ENCODE measurements around the gene EVA1B.

EVA1B gene, protein sequence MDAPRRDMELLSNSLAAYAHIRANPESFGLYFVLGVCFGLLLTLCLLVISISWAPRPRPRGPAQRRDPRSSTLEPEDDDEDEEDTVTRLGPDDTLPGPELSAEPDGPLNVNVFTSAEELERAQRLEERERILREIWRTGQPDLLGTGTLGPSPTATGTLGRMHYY

DNA sequence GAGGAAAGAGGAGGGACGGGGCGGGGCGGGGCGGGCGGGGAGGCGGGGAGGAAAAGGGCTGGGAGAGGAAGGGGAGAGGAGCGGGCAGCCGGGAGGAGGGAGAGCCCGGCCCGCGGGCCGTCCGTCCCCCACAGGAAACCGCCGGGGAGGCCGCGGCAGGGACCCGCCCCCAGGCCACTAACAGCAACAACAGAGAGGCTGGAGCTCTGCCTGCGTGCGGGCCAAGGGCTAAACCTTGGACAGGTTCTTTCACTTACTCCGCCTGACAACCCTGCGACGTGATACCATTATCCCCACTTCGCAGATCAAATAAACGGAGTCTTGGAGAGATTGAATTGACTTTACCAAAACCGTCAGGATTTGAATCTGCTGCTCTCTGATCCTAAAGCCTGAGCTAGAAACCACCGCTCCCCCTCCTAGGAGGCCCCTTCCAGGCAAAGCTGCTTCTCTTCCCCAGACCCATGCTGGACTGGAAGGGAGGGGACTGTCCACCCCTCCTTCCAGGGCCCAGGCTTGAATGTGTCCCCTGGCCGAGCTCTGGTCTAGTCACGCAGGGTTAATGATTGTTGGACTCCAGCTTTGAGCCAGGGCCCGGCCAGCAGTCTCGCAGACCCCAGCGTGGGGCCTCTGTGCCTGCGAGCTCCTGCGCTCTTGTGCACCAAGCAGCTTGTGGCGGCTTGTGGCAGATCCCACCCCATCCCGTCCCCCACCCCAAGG lies at the start of gene EVA1B:
Gene EVA1B (minus strand): TSS at position 10 of the 717 bp plus-strand sequence. CDS start 608 bp downstream, outside the sequence.
- TF ChIP-seq, protein P1, sequence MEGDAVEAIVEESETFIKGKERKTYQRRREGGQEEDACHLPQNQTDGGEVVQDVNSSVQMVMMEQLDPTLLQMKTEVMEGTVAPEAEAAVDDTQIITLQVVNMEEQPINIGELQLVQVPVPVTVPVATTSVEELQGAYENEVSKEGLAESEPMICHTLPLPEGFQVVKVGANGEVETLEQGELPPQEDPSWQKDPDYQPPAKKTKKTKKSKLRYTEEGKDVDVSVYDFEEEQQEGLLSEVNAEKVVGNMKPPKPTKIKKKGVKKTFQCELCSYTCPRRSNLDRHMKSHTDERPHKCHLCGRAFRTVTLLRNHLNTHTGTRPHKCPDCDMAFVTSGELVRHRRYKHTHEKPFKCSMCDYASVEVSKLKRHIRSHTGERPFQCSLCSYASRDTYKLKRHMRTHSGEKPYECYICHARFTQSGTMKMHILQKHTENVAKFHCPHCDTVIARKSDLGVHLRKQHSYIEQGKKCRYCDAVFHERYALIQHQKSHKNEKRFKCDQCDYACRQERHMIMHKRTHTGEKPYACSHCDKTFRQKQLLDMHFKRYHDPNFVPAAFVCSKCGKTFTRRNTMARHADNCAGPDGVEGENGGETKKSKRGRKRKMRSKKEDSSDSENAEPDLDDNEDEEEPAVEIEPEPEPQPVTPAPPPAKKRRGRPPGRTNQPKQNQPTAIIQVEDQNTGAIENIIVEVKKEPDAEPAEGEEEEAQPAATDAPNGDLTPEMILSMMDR (IDR thresholded peaks at IDR 0.05; ENCODE audit: low read depth, low read length, missing control alignments), result no peak
- no peak for DNase-seq (ENCODE audit: extremely low read depth, low read depth)
- H3K4me3 ChIP-seq (replicated peaks; ENCODE audit: low read depth, low read length), result peak within 1 kb of the TSS; percentile 76

DNA sequence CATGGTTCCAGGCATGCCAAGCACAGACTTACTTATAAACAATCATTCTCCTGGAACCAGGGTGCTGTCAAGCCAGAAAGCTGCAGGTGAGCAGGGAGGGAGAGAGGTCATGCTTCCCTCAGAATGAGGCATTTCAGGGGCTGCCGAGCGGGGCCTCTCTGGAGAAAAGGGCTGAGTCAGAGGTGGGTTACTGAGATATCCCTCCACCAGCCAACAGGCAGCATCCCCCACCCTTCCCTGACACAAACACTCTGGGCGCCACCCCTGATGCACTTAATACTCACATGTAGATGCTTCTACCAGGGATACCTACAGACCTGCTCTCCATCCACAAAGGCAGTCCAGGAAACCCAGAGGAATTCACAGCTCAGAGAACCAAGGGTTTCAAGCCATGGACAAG lies 49.2 kb upstream of the EVA1B start:
- H3K4me3 ChIP-seq (replicated peaks; ENCODE audit: low read depth, low read length), result no peak overlapping the region
- no peak for DNase-seq (ENCODE audit: extremely low read depth, low read depth)

DNA sequence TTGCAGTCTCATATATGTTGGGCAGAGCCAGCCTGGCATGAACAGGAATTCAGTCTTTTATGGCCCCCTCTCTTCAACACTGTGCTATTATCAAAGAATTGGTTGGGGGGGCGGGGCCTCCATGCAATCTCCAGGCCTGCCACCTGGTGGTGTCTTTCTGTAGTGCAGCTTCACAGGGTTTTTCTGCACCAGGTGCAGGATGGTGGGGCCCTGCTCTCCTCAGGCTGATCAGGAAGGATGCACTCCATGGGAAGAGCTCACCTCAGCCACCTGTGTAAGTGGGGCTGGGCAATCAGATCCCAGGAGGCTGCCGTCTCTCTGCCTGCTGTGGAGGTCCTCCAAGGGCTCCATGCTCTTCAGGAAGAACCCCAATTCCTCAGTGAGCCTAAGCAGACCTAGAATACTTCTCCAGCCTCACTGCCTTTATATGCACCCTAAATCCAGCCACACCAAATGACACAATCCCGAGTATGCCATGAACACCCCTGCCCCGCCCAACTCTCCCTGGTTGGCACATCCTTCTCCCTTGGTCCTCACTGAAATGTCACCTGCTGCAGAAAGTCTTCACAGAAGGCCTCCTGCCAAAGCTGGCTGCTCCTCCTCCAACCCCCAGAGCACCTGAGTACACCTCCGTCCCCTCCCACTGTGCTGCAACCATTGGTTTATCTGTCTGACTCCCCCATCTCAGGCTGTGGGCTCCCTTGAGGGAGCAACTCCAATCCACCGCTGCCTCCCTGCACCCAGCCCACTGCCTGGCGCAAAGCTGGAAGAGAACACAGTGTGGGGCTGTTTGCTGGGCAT lies 45.8 kb upstream of the EVA1B start:
- TF ChIP-seq, protein P1 (IDR thresholded peaks at IDR 0.05; ENCODE audit: low read depth, low read length, missing control alignments), result peak; percentile 90
- DNase-seq (ENCODE audit: extremely low read depth, low read depth), result no peak
- H3K4me3 ChIP-seq (replicated peaks; ENCODE audit: low read depth, low read length), result no peak overlapping the region

More for the DNA sequence above, 49.2 kb upstream of the EVA1B start:
- TF ChIP-seq, protein P1 (IDR thresholded peaks at IDR 0.05; ENCODE audit: low read depth, low read length, missing control alignments), result no peak

DNA sequence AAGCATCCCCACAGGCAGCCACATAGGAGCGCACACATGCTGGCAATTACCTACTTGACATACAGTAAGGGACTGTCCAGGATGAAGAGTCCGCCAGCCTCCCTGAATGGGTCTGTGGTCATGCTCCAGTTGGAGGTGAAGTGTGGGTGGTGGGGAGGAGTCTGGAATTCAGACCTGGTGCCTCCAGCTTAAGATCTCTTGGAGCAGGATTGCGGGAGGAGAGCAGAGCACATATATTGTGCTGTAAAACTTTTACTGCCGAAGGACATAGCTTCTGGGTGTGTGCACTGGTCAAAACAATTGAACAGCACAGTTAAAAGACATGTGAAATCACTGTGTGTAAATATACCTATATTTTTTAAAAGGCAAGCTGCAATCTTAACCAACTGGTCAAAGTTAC lies 44.4 kb upstream of the EVA1B start:
- no peak overlapping the region for H3K4me3 ChIP-seq (replicated peaks; ENCODE audit: low read depth, low read length)
- TF ChIP-seq, protein P1 (IDR thresholded peaks at IDR 0.05; ENCODE audit: low read depth, low read length, missing control alignments), result no peak
- no peak for DNase-seq (ENCODE audit: extremely low read depth, low read depth)

DNA sequence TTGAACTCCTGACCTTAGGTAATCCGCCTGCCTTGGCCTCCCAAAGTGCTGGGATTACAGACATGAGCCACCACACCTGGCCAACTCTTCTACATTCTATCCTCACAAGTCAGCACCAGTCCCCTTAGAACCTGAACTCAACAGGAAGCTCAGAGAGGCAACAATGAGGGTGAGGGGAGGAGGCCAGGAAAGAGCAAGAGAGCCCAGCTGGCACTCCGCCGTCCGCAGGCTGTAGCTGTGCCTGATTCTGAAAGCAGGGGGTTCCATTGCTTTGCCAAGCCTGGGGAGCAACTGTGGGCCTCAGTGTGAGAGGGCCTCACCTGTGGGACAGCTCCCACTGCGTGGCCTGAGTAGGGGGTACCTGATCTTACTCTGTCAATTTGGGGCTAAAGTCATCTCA lies 43.6 kb upstream of the EVA1B start:
- no peak for DNase-seq (ENCODE audit: extremely low read depth, low read depth)
- TF ChIP-seq, protein P1 (IDR thresholded peaks at IDR 0.05; ENCODE audit: low read depth, low read length, missing control alignments), result no peak

DNA sequence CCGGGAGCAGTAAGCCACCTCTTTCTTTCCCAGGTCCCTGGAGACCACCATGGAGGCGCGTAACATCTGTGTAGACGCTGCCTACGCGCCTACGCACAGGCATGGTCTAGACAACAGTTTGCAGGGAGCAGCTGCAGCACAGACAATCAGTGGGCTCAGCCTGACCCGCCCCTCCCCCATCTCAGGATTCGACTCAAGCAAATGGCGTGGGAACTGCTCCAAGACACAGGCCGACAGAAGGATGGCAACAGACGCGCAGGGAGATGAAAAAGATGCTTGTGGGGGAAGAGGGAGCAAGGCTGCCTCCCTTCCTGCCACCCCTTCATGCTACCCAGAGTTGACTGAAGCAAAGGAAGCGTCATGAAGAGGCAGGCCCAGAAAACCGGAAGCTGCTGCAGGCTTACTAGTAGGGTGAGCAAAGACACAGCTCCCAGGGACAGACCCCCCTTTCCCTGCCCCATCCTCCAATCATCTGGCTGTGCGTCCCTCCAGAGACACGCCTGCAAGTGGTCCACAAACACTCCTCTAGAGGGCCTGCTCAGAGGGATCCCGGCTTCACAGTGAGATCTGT lies 42.7 kb upstream of the EVA1B start:
- no peak overlapping the region for H3K4me3 ChIP-seq (replicated peaks; ENCODE audit: low read depth, low read length)
- no peak for DNase-seq (ENCODE audit: extremely low read depth, low read depth)
- TF ChIP-seq, protein P1 (IDR thresholded peaks at IDR 0.05; ENCODE audit: low read depth, low read length, missing control alignments), result no peak

More for the DNA sequence above, 43.6 kb upstream of the EVA1B start:
- H3K4me3 ChIP-seq (replicated peaks; ENCODE audit: low read depth, low read length), result no peak overlapping the region
